Middle frontal gyrus (tissue), 1 donor: ENCODE measurements around the gene EYA3.

Experiments used
- DNase-seq: peaks from one replicate; pipeline ENCODE4 v3.0.0-alpha.2; 2015; ENCODE audit warnings: low spot score; ENCODE audit errors: extremely low spot score

The EYA3 gene

GRCh38 chr1:27940870-27941560, 147.4 kb downstream of the EYA3 start:
- no peak for DNase-seq

- DNase-seq = no peak
Measured at GRCh38 chr1:27940297-27940696, 148.1 kb downstream of the EYA3 start.

GRCh38 chr1:27938488-27938887, 149.9 kb downstream of the EYA3 start:
- no peak for DNase-seq

- DNase-seq = no peak
Measured at GRCh38 chr1:27937524-27937836, 150.9 kb downstream of the EYA3 start.

GRCh38 chr1:27936370-27936769, 152.0 kb downstream of the EYA3 start:
- no peak for DNase-seq

GRCh38 chr1:27935721-27936120, 152.7 kb downstream of the EYA3 start:
- DNase-seq = no peak

GRCh38 chr1:27934818-27935549, 153.4 kb downstream of the EYA3 start, which contains the start of gene SMPDL3B:
Gene SMPDL3B (plus strand): TSS chr1:27935000. CDS start chr1:27935184, 184 bp downstream.
- DNase-seq = no peak

- DNase-seq = no peak
Measured at GRCh38 chr1:27931759-27932158, 156.7 kb downstream of the EYA3 start.

- DNase-seq = no peak
Measured at GRCh38 chr1:27931184-27931583, 157.2 kb downstream of the EYA3 start.

- DNase-seq = no peak
Measured at GRCh38 chr1:27928216-27928954, 160.0 kb downstream of the EYA3 start.

- DNase-seq = no peak
Measured at GRCh38 chr1:27922272-27922671, 166.1 kb downstream of the EYA3 start.
